Keratinocyte (primary cell): ENCODE measurements around the gene ZNF648. TPM values are rescaled to one million over a fixed set of nuclear protein-coding genes. Genes with fewer than 3 reads are reported as not detected.

ENCODE experiments used
- DNase-seq: peaks from one replicate; pipeline ENCODE4 v3.0.0-alpha.2; 2011; ENCODE audit warnings: low read depth, missing footprints, low spot score
- FAIRE-seq: peaks from 2 replicates; lab custom pipeline; 2011; peaks lifted over from hg19 to GRCh38; lab: Jason Lieb, UNC
- H2AFZ ChIP-seq: 2 replicates; pipeline ENCODE4 v1.6.0; 2012; ENCODE audit warnings: low read length, control low read depth, inconsistent platforms; ENCODE audit not compliant: control insufficient read depth
- H3K27ac ChIP-seq: 2 replicates; pipeline ENCODE4 v1.5.1; 2011; ENCODE audit warnings: low read length; ENCODE audit not compliant: control insufficient read depth, insufficient read depth
- H3K27me3 ChIP-seq: 3 replicates; pipeline ENCODE4 v1.6.0; 2011; ENCODE audit warnings: low read length; ENCODE audit not compliant: control insufficient read depth, insufficient read depth; ENCODE audit errors: extremely low read depth
- H3K36me3 ChIP-seq, 2 experiments: 2 replicates in 1 of 2; 3 replicates in 1 of 2; pipeline ENCODE4 v1.5.1; 2011; ENCODE audit warnings: low read length in 2 of 2, mild to moderate bottlenecking in 1 of 2; ENCODE audit not compliant: control insufficient read depth in 2 of 2, insufficient read depth in 2 of 2; ENCODE audit errors: extremely low read depth in 1 of 2
- H3K4me1 ChIP-seq: 3 replicates; pipeline ENCODE4 v1.5.1; 2011; ENCODE audit warnings: low read length; ENCODE audit not compliant: control insufficient read depth, insufficient read depth; ENCODE audit errors: extremely low read depth
- H3K4me2 ChIP-seq: 3 replicates; pipeline ENCODE4 v1.6.0; 2011; ENCODE audit warnings: low read depth, low read length; ENCODE audit not compliant: control insufficient read depth, insufficient read depth; ENCODE audit errors: extremely low read depth
- H3K4me3 ChIP-seq, 3 experiments: fragments of 200-600 bp in 1 of 3; sonication (generic) in 1 of 3; 2 replicates in 2 of 3; 3 replicates in 1 of 3; pipeline ENCODE4 v1.5.1; 2011 to 2016; ENCODE audit warnings: low read length in 3 of 3, mild to moderate bottlenecking in 3 of 3, control low read depth in 2 of 3, inconsistent platforms in 1 of 3, low read depth in 1 of 3, mixed read lengths in 1 of 3, mixed run types in 1 of 3, moderate library complexity in 1 of 3; ENCODE audit not compliant: control insufficient read depth in 2 of 3, insufficient read depth in 2 of 3; ENCODE audit errors: extremely low read depth in 1 of 3
- H3K79me2 ChIP-seq: 2 replicates; pipeline ENCODE4 v1.6.0; 2012; ENCODE audit warnings: low read length; ENCODE audit not compliant: control insufficient read depth, insufficient read depth
- H3K9ac ChIP-seq: 3 replicates; pipeline ENCODE4 v1.6.0; 2011; ENCODE audit warnings: low read length; ENCODE audit not compliant: control insufficient read depth, insufficient read depth; ENCODE audit errors: extremely low read depth
- H3K9me1 ChIP-seq: 3 replicates; pipeline ENCODE4 v1.6.0; 2011; ENCODE audit warnings: low read length; ENCODE audit not compliant: control insufficient read depth, insufficient read depth; ENCODE audit errors: extremely low read depth
- H3K9me3 ChIP-seq: 2 replicates; pipeline ENCODE4 v1.5.1; 2012; ENCODE audit warnings: low read depth, low read length; ENCODE audit not compliant: control insufficient read depth
- H4K20me1 ChIP-seq: 3 replicates; pipeline ENCODE4 v1.6.0; 2011; ENCODE audit warnings: low read length; ENCODE audit not compliant: control insufficient read depth, insufficient read depth; ENCODE audit errors: extremely low read depth
- EZH2 ChIP-seq: IDR thresholded peaks from one replicate; pipeline ENCODE4 v1.6.1; 2012; ENCODE audit warnings: inconsistent platforms, mild to moderate bottlenecking, low read length, moderate library complexity
- dilution Hi-C: fragments of 300-500 bp; cut with MboI; formaldehyde crosslinking; loops from one replicate; pipeline ENCODE4 v1.7.0; 2020; ENCODE audit warnings: low sequenced_read_pairs; ENCODE audit not compliant: extremely low pct_ligation_motif_present
- polyA plus RNA-seq, 5 experiments: library from polyadenylated mRNA; depleted of rRNA in 3 of 5; stranded (reverse) in 3 of 5; stranded (forward) in 1 of 5; unstranded in 1 of 5; fragments of >200 nt; gene quantifications; 1 replicate in 1 of 5; 2 replicates in 3 of 5; 3 replicates in 1 of 5; pipeline versions ENCODE4 v1.2.1 to v1.2.3, GENCODE V29; 2011 to 2012; ENCODE audit warnings: missing spikeins in 2 of 5, low read depth in 1 of 5, low replicate concordance in 1 of 5
- TF ChIP-seq, protein P1 (sequence below), 3 experiments: IDR thresholded peaks in 1 of 3; conservative IDR thresholded peaks in 1 of 3; optimal IDR thresholded peaks in 1 of 3; 2 replicates in 2 of 3; 3 replicates in 1 of 3; pipeline versions ENCODE3 to v1.5.1; 2011; ENCODE audit warnings: low read length in 3 of 3, mild to moderate bottlenecking in 3 of 3, moderate library complexity in 2 of 3, control low read depth in 1 of 3, inconsistent platforms in 1 of 3; ENCODE audit not compliant: insufficient read depth in 2 of 3; ENCODE audit errors: extremely low read depth in 1 of 3

The ZNF648 gene
- polyA plus RNA-seq, 1 donor (not counting 4 experiments of a cell fraction or from before 2014, with no cell fraction given), result not detected

DNA sequence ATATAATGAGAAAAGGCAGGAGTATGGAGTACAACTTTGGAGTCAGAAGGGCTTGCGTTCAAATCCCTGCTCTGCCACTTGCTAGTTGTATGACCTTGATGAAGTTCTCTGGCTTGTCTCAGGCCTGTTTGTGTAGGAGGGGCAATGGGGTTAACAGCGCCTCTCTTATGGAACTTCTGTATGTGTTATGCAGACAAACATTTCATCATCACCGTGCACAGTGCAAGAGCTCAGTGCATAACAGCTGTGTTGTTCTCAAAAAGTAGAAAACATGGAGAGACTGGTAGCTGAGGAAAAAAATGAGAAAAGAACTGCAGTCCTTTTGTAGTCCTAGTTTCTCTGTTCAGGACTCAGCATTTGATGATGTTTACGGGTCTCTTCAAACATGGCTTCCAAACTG is 10.4 kb upstream of the ZNF648 start:
- H3K27ac ChIP-seq, result no peak overlapping the region
- H3K4me3 ChIP-seq, result no peak overlapping the region
- H3K9ac ChIP-seq, result no peak overlapping the region
- H3K27me3 ChIP-seq, result peaks cover 6% of the 10 kb centered on the region
- no peaks in the 10 kb centered on the region for H3K79me2 ChIP-seq
- no peak for FAIRE-seq
- no peak for TF ChIP-seq EZH2
- TF ChIP-seq, protein P1, sequence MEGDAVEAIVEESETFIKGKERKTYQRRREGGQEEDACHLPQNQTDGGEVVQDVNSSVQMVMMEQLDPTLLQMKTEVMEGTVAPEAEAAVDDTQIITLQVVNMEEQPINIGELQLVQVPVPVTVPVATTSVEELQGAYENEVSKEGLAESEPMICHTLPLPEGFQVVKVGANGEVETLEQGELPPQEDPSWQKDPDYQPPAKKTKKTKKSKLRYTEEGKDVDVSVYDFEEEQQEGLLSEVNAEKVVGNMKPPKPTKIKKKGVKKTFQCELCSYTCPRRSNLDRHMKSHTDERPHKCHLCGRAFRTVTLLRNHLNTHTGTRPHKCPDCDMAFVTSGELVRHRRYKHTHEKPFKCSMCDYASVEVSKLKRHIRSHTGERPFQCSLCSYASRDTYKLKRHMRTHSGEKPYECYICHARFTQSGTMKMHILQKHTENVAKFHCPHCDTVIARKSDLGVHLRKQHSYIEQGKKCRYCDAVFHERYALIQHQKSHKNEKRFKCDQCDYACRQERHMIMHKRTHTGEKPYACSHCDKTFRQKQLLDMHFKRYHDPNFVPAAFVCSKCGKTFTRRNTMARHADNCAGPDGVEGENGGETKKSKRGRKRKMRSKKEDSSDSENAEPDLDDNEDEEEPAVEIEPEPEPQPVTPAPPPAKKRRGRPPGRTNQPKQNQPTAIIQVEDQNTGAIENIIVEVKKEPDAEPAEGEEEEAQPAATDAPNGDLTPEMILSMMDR (optimal IDR thresholded peaks at IDR 0.05 in 1 of 3, IDR thresholded peaks at IDR 0.05 in 1 of 3, conservative IDR thresholded peaks at IDR 0.05 in 1 of 3; ENCODE audit: extremely low read depth in 1 of 3, insufficient read depth in 2 of 3, low read length in 3 of 3), result no peak
- no peaks in the 10 kb centered on the region for H3K9me3 ChIP-seq
- no peaks in the 10 kb centered on the region for H3K4me1 ChIP-seq
- no peak overlapping the region for H2AFZ ChIP-seq
- no peak for DNase-seq
- no peaks in the 10 kb centered on the region for H4K20me1 ChIP-seq
- dilution Hi-C loops, result no loop called here
- no peaks in the 10 kb centered on the region for H3K9me1 ChIP-seq
- no peak overlapping the region for H3K4me2 ChIP-seq
- no peaks in the 10 kb centered on the region for H3K36me3 ChIP-seq

DNA sequence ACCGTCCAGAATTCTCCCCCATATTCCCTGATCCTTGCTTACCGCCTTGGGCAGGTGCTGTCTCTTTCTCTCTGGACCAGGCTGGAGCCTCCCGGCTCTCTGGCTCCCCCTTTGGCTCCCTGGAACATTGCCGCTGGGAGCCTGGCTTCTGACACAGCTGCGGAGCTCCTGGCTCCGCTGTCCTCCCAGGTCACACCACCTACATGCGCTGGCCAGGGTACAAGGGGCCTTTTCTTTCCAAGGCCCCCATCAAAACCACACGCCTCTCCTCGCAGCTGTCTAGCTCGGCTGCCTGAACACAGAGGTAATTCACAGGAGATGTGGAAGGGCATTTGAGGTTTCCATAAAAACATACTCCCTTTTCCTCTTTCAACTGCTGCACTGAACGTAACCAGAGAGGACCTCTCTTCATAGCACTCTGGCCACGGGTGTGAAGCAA is 7.5 kb upstream of the ZNF648 start:
- DNase-seq (no peak), FAIRE-seq (no peak)
- H3K9ac ChIP-seq, result no peak overlapping the region
- H3K9me3 ChIP-seq, result no peaks in the 10 kb centered on the region
- no peak overlapping the region for H2AFZ ChIP-seq
- no peak overlapping the region for H3K4me3 ChIP-seq
- no peaks in the 10 kb centered on the region for H3K79me2 ChIP-seq
- TF ChIP-seq, protein P1 (optimal IDR thresholded peaks at IDR 0.05 in 1 of 3, IDR thresholded peaks at IDR 0.05 in 1 of 3, conservative IDR thresholded peaks at IDR 0.05 in 1 of 3; ENCODE audit: extremely low read depth in 1 of 3, insufficient read depth in 2 of 3, low read length in 3 of 3), result peak; percentile 70 to 93 (median 84)
- no peak for TF ChIP-seq EZH2
- no peak overlapping the region for H3K27ac ChIP-seq
- peaks cover 10% of the 10 kb centered on the region for H3K27me3 ChIP-seq
- H3K36me3 ChIP-seq, result no peaks in the 10 kb centered on the region
- no peaks in the 10 kb centered on the region for H4K20me1 ChIP-seq
- no peaks in the 10 kb centered on the region for H3K9me1 ChIP-seq
- dilution Hi-C loops, result no loop called here
- no peaks in the 10 kb centered on the region for H3K4me1 ChIP-seq
- H3K4me2 ChIP-seq, result no peak overlapping the region
